HG03378 (cell line): ENCODE measurements around the gene ADAM8.
A peak's percentile ranks its signal among the peaks of the same experiment; 100 is the strongest.

Experiments
- ATAC-seq: cut with Tn5 transposase; IDR thresholded peaks from one replicate; pipeline ENCODE4 v1.9.1; 2021; ENCODE audit warnings: mild to moderate bottlenecking, moderate library complexity; ENCODE audit not compliant: unreplicated experiment

Gene ADAM8

DNA sequence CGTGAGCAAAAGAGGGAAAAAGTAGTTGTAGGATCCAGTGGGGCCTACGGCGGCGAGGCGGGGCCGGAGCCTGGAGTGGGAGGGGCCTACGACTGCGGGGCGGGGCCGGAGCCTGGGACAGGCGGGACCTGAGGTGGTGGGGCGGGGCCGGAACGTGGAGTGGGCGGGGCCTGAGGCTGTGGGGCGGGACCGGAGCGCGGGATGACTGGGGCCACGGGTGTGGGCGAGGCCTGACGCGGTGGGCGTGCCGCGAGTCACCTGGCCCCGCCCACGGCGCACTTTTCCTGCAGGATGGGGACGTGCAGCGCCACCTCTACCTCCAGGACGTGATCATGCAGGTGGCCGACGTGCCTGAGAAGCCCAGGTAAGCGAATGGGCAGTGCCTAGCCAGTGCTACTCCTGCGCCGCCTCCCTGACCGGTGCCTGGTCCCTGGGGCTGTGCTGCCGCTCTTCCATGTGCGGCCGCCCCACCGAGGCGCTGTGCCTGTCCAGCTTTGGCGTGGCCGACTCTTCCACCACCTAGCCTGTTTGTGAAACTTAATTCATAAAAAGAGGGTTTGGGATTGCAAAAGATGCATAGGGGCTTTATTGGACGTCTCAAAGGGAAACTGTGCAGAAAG is 32.5 kb upstream of the ADAM8 start:
- ATAC-seq: peak; percentile 61

DNA sequence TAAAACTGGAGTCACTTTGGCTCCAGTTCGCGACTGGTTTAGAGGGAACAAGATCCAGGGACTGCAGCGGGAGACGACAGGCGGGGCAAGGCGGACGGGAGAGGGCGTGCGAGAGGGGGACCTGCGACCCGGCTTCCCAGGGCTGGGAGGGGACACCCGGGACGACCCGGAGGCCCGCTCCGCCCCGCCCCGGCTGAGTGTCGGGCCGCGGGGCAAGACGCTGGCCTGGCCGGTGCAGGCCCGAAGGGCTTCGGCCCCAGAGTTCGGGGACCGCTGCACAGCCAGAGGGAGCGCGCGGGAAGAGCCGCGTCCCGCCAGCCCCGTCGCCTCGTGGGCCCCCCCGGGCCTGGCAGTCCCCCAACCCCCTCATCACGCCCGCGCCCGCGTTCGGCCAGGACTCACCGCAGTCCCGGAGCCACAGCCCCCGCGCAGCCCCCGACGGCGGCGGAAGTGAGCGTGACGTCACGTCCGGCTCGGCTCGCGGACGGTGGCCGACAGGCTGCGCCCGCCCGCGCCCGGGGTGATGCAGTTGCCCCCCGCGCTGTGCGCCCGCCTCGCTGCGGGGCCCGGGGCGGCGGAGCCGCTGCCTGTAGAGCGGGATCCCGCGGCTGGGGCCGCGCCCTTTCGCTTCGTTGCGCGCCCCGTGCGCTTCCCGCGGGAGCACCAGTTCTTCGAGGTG is 31.9 kb upstream of the ADAM8 start, which contains the start of the genes TUBGCP2 and ZNF511:
Gene TUBGCP2 (minus strand): TSS at position 452 of the 679 bp plus-strand sequence. CDS start 5,931 bp downstream, outside the sequence.
Gene ZNF511 (plus strand): TSS at position 494 of the 679 bp plus-strand sequence. CDS start 30 bp downstream, at position 524.
- ATAC-seq: peak; percentile 59

DNA sequence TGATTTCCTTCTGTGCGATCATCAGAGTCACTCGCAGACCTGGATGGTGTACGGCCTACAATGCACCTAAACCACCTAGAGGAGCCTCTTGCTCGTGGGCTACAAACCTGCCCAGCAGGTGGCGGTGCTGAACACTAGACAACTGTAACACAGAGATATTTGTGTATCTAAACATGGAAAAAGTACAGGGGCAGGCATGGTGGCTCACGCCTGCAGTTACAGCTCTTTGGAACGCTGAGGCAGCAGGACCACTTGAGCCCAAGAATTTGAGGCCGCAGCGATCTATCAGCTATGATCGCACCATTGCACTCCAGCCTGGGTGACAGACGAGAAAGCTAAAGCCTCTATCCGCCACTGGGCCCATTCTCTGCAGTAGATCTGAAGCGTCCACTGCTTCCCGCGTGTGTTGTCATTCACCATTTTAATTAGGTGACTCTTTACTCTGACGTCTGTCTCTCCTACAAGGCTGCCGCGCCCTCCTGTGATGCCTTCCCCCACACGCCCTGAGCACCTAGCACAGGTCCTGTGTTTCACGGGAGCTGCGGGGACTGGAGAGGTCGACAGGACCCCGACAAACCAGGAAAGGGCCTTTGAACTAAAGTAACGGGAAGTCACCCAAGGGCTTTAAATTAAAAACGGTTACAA is 31.2 kb upstream of the ADAM8 start:
- ATAC-seq: peak; percentile 52

DNA sequence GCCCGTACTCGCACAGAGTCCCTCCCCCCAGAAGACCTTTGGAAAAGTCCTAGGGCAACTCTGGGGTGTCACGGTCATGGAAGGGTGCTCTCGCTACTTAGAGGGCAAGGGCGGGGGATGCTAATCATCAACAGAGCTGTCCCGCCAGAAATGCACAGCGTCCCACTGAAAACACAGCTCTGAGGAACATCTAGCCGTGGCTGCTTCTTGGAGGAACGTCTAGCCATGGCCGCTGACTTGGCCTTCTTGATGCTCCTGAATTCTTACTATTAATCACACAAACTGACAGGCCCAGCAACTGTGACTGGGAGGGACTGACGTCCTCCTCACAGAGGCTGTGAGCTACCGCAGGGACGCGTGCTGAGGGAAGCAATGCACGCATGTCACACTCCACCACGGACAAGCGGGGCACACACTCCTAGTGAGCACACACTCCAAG is 30.3 kb upstream of the ADAM8 start:
- no peak for ATAC-seq

DNA sequence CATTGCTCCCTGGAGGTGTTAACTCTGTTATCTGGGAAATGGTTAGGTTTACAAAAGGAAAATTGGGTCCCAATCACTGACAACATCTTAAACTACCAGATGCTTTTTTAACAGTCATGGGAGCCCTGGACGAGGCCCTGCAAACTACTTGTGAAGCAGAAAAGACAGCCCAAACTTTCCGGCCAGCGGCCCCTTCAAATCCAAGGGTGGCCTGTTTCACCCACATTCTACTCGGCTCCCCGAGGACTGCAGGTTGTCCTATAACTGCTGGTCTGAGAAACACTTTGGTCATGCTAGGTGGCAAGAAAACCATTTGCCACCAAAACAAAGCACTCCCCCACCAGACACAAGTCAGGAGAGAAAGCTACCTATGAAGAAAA is 29.4 kb upstream of the ADAM8 start:
- no peak for ATAC-seq

DNA sequence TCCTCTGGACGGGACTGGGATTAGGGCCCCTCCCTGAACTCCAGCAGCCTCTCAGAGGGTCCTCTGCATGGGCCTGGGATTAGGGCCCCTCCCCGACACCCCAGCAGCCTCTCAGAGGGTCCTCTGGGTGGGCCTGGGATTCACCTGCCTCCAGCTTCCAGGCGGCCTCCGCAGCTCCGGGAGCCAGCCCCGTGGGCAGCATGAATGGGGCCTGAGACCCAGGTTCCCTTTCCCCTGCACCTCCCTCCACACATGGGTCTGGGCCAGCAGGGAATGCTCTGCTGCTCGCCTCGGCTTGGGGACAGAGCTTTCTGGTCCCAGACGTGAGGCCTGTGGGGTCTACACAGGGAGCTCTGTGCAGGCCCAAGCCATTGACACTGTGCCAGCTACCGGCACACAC is 26.5 kb upstream of the ADAM8 start:
- ATAC-seq: no peak

DNA sequence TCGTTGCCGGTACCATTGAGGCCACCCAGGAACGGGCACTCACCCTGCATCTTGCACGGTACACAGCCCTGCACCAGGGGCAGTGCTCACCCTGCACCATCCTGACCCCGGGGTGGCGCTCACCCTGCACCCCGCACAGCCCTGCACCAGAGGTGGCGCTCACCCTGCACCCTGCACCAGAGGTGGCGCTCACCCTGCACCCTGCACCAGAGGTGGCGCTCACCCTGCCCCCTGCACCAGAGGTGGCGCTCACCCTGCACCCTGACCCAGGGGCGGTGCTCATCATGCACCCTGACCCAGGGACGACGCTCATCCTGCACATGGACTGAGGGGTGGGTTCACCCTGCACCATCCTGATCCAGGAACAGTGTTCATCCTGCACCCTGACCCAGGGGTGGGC is 25.6 kb upstream of the ADAM8 start:
- no peak for ATAC-seq

DNA sequence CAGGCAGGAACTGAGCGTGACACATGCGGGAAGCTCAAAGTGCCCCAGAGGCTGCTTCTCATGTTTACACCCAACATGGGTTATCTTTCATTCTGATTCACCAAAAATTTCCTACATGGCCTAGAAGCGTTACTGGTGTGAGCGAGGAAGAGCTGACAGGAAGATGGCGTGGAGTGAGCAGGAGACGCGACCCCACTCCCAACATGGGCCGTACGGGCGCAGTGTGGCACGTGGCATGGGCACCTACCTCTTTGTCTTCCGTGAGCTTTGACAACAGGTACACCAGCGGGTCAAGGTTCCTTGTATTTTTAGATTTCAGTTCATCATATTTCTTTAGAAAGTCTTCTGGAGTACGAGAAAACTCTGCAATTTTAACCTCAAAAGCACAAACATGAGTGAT is 23.1 kb upstream of the ADAM8 start:
- no peak for ATAC-seq

DNA sequence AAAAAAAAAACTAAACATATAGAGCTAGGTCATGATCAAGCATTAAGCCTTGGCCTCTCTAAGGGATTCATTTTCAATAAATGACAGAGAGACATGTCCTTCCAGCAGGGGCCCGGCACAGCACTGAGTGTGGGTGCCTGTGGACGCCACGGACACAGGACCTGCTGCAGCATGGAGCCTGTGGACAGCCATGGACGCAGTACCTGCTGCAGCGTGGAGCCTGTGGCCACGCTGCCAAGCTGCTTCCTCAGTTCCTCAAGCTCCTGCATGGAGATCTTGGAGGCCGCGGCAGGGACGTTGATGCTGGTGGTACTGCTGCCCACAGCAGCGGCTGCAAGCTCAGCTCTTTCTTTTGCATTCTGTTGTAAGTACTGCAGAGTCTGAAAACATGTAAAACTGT is 22.6 kb upstream of the ADAM8 start:
- no peak for ATAC-seq

DNA sequence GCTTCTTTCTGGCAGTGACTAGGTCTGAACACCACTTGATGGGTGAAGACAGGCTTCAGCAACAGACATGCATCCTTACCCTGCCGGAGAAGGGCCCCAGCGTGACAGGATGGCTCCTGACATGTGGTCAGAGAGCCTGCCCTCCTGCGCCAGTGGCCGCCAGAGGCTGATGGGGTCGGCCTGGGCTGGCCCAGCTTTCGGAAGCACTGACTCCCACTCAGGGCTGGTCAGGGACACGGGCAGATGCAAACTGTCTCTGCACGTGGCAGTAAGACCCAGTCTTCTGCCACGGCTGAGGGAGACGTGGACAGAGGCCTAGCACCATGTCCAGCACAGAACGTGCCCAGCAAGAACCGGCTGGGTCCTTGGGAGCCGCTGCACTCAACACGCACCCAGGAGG is 21.8 kb upstream of the ADAM8 start:
- no peak for ATAC-seq

DNA sequence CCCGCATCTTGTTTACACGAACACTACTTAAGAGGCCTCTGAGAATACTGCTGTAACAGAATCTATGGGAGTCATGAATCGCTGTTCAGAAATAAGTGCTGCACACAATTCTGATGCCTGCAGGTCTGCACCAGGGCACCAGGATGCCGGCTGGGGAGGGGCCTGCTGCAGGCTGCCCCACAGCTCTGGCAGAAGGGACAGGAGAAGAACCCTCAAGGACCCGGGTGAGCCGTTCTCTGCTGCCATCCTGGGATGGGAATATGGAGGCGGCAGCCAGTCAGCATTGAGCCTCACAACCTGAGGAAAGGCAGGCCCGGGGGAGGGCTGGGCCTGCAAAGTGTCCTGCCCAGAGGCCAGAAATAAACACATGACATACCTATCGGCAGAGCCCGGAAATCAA is 20.8 kb upstream of the ADAM8 start:
- ATAC-seq: no peak

DNA sequence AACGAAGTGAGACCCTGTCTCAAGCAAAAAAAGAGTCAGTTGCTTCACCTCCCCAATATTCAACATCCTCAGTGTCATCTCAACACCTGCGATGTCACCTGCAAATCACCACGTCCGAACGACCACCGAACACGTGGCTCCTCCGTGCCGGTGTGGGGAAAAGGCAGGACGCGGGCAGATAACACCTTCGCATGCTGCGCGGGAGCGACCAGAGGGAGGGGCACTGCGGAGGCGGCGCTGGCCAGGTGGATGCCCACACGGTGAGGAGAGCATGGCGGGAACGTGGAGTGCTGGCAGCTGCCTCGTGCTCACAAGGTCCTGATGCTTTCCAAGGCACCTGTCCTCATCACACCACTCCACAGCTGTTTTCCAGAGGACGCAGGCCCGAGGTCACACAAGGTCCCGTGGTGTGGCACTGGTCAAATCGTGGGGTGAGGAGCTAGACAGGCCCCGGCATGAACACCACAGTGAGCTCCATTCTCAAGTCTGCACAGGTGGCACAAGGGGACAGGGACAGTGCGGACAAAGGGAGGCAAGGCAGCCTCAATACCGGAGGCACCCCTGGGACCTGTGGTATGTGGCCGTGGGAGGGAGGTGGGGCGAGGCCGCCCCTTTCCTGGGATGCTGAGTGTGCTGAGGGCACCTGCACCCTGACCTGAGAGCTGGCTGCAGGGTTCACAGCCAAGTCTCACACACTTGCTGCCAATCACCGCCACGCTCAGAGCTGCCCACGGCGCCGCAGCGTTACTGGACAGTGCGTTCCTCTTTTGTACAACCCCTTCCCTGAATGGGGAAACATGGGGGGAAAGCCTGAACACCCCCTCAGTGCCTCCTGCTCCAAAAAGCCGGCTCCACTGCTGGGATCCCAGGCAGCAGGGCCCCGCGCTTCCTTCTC is 19.0 kb upstream of the ADAM8 start:
- no peak for ATAC-seq

DNA sequence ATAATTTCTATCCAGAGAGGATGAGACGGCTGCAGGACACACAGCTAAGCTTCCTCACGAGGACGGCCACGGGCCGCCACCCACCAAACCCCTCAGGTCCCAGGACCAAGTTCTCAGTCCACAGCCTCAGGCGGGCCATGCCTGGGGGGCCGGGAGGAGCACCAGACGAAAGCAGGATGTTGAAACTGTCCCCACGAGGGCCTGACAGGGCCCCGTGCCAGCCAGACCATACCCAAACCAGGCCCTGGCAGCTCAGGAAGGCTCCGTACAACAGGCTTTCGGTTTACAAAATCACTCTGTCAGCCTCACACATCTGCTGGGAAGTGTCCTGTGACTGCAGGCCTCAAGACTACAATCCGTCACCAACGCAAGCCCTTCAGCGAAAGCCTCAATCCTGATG is 17.5 kb upstream of the ADAM8 start:
- no peak for ATAC-seq

DNA sequence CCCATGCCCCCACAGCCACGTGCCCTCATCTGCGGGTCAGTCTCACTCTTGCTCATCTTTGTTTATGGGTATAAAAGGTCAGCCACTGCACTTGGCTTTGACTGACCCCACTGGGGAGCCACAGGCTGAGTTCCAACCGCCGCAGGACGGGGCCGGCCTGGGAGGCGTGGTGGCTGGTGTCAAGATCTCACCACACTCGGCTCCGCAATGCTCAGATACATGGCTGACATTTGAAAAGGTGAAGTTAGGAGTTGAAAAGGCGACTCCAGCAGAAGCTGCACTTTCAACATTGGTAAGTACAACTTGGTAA is 17.1 kb upstream of the ADAM8 start:
- no peak for ATAC-seq

DNA sequence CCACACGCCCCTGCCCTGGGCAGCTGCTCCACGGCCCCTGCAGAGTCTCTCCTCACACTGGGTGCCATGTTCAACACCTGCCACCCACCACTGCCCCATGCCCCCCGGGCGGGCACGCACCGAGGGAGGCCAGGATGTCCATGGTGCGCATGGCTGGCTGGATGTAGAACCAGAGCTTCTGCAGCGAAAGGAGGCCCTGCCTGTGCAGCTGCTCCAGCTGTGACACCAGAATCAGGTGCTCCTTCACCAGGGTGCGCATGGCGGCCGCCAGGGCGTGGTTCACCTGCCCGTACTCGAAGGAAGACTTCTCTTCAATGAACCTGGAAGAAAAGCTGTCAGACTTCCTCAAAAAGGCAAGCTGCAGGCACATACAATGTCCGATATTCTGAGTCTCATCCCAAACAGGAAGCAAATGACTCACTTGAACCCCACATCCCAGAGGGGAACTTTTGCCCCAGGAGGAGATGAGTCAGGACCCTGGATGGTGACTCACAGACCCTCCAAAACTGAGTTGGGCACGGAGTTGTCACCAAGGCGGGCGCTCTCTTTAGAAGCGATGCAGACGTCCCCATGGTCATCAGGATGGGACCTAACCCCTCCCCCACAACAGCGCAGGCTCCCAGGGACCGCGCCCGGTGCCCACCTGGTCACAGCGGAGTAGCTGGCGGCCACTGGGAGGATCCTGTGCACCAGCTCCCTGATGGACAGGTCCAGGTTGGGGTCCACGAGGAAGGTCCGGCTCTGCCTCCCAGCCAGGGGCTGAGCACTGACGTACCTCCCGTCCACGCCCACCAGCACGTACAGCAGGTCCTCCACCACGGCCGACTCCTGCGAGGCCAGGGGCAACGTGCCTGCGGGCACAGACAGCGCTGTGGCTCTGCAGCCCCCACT is 16.5 kb upstream of the ADAM8 start:
- no peak for ATAC-seq

DNA sequence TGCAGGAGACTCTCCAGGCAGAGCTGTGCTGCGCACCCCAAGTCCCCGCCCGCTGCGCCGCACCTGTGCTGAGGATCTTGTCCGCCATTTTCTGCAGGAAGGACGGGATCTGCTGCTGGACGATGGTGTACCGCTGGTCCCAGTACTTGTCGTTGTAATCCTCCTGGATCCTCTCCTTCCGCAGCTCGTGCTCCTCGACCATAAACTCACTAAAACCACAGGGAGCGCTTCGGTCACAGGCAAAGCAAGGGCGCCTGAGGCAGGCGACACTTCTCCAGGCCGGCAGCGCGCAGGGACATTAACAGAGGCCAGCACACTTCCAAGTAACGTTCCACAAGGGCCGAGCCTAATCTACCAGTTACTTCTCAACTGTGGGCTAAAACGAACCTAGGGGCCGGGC is 13.1 kb upstream of the ADAM8 start:
- ATAC-seq: no peak

DNA sequence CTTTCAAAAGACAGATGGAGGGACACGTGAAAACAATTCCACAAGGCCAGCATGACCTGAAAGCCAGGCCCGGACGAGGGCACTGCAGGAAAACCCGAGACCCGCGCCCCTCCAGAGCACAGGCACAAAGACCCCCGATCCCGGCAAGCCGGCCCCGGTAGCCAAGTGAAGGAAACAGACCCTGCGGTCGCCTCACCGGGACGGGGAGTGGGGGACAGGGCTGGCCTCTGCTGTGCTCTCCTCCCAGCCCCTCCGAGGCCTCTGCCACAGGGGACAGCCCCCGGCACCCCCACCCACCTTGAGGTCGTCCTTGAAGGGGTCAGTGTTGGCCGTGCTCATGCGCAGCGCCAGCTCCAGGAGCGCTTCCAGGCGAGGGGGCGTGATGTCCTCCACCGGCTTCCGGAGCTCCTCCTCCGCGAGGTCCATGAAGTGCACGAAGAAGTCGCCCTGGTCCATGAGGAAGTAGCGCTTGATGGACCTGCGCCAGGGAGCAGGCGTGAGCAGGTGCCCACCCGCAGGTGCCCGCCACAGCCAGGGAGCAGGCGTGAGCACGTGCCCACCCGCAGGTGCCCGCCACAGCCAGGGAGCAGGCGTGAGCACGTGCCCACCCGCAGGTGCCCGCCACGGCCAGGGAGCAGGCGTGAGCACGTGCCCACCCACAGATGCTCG is 11.3 kb upstream of the ADAM8 start:
- ATAC-seq: no peak

DNA sequence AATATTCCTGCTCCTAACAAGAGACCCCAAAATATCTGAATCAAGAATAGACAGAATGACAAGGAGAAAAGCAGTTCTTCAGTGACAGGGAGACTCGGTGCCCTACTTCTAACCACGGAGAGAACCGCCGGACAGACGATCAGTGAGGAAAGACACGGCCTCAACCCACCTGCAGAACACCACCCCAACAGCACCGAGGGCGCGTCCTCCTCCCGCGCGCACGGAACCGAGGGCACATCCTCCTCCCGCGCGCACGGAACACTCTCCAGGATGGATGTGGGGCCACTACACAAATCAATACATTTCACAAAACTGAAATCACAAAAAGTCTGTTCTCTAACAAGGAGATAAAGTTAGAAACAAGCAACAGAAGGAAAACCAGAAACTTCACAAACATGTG is 9.7 kb upstream of the ADAM8 start:
- ATAC-seq: no peak

DNA sequence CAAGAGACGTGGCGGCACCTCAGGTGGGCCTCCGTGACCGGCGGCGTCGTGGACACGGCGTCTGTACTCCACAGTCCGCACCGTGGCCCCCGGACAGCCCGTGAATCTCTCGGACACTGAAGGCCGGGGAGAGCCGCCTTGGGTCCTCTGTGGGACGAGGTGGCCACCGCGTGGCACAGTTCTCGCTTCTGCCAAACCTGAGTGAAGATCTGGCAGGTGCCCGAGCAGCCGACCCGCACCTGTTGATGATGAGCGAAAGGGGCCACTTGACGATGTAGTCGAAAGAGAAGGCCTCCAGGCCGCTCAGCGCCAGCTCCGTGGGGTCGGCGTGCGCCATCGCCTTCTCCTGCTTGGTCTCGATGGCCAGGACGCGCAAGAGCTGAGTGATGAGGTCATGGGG is 8.5 kb upstream of the ADAM8 start:
- ATAC-seq: no peak

DNA sequence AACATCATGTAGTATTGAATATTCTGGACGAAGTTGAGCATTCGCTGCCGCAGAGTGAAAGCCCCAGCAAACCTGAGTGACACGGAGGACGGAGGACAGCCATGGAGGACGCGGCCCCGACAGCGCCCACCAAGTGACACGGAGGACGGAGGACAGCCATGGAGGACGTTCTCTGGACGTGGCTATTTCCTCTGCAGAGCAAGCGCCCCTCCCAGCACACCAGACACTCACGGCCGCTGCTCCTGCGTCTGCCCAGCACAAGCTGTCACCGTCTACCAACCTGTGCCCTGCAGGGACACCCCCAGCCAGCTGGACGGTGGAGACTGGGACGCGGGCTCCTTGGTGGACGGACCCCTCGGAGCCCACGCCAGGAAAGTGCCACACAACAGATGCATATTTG is 7.3 kb upstream of the ADAM8 start:
- no peak for ATAC-seq
